Measurements from ENCODE around the gene TTLL11. TPM values are rescaled to one million over a fixed set of nuclear protein-coding genes. Genes with fewer than 3 reads are reported as not detected.

Gene TTLL11
- total RNA-seq, 1 experiment from 2014 or later, result 1.5 TPM

DNA sequence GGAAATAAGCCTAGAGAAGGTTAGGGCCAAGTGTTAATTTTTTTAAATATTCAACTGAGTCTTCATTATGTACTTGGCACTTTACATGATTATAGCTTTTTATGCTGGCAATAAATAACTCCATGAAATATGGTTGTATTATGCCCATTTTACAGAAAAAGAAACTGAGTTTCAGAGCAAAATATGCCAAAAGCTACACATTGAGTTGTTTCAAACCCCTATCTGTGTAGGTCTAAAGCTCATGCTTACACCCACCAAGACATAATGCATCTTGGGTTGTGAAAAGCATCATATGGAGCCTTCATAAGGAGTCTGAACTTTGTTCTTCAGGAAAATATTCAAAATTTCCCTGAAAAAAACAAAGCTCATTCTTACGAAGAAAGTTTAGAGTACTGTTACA lies 14.6 kb downstream of the TTLL11 start:
- H3K4ac ChIP-seq (ENCODE audit: low read depth, low read length), result no peak overlapping the region
- H4K20me1 ChIP-seq (ENCODE audit: control insufficient read depth, insufficient read depth, insufficient read length), result no peaks in the 10 kb centered on the region
- H3K4me2 ChIP-seq (ENCODE audit: insufficient read depth, insufficient read length, low read length), result no peak overlapping the region
- H3K9me3 ChIP-seq (ENCODE audit: control insufficient read depth, low read depth, low read length), result no peaks in the 10 kb centered on the region
- no peak overlapping the region for H2BK12ac ChIP-seq (ENCODE audit: insufficient read length, low read depth, low read length)
- no peaks in the 10 kb centered on the region for H3K79me2 ChIP-seq (ENCODE audit: insufficient read depth, low read length)
- H2BK20ac ChIP-seq (ENCODE audit: low read depth, low read length, poor library complexity, severe bottlenecking), result no peak overlapping the region
- no peak overlapping the region for H2AFZ ChIP-seq (ENCODE audit: low read length)
- H3K56ac ChIP-seq (ENCODE audit: insufficient read length, low read depth, low read length), result no peak overlapping the region
- no peak overlapping the region for H3K18ac ChIP-seq (ENCODE audit: insufficient read length, low read depth, low read length)
- no peaks in the 10 kb centered on the region for H3K23me2 ChIP-seq (ENCODE audit: insufficient read length, low read depth, low read length, poor library complexity, severe bottlenecking)
- H3K27me3 ChIP-seq (ENCODE audit: insufficient read depth, low read length), result no peaks in the 10 kb centered on the region
- Mint-ChIP-seq H3K9me3 (peaks cover 5 to 14% of the 10 kb centered on the region in 2 experiments), H3K36me3 (ENCODE audit: insufficient read depth in 1 of 3, low read depth in 3 of 3) (no peaks in the 10 kb centered on the region), H3K27me3 (ENCODE audit: low read depth) (peaks cover 4% of the 10 kb centered on the region), H3K27ac (no peak overlapping the region), H3K4me1 (no peaks in the 10 kb centered on the region), H3K4me3 (no peak overlapping the region)
- no peak overlapping the region for H3K9ac ChIP-seq (ENCODE audit: extremely low read depth, insufficient read length, low read length)
- no peak overlapping the region for H2AK5ac ChIP-seq (ENCODE audit: insufficient read length, low read length)
- no peaks in the 10 kb centered on the region for H3K4me1 ChIP-seq (ENCODE audit: insufficient read depth, low read length)
- H3K79me1 ChIP-seq (ENCODE audit: insufficient read depth, low read depth, low read length, poor library complexity, severe bottlenecking), result no peaks in the 10 kb centered on the region
- H4K8ac ChIP-seq (replicated peaks; ENCODE audit: insufficient read length, low read depth, low read length), result no peak overlapping the region
- no peak overlapping the region for H3K14ac ChIP-seq (ENCODE audit: insufficient read depth, low read length)
- H3T11ph ChIP-seq (ENCODE audit: low read length), result no peak overlapping the region
- H4K91ac ChIP-seq (ENCODE audit: insufficient read length, low read depth, low read length), result no peak overlapping the region
- H3K23ac ChIP-seq (ENCODE audit: insufficient read length, low read depth, low read length), result no peak overlapping the region
- no peak overlapping the region for H2BK15ac ChIP-seq (ENCODE audit: low read depth, low read length)
- H2BK120ac ChIP-seq (ENCODE audit: low read depth, low read length, poor library complexity, severe bottlenecking), result no peak overlapping the region
- no peak overlapping the region for H3K27ac ChIP-seq (ENCODE audit: insufficient read length, low read depth, low read length)
- H2BK5ac ChIP-seq (ENCODE audit: insufficient read length, low read length), result no peak overlapping the region
- DNase-seq, result no peak
- H4K5ac ChIP-seq (ENCODE audit: insufficient read length, low read depth, low read length), result no peak overlapping the region
- TF ChIP-seq, protein P1, sequence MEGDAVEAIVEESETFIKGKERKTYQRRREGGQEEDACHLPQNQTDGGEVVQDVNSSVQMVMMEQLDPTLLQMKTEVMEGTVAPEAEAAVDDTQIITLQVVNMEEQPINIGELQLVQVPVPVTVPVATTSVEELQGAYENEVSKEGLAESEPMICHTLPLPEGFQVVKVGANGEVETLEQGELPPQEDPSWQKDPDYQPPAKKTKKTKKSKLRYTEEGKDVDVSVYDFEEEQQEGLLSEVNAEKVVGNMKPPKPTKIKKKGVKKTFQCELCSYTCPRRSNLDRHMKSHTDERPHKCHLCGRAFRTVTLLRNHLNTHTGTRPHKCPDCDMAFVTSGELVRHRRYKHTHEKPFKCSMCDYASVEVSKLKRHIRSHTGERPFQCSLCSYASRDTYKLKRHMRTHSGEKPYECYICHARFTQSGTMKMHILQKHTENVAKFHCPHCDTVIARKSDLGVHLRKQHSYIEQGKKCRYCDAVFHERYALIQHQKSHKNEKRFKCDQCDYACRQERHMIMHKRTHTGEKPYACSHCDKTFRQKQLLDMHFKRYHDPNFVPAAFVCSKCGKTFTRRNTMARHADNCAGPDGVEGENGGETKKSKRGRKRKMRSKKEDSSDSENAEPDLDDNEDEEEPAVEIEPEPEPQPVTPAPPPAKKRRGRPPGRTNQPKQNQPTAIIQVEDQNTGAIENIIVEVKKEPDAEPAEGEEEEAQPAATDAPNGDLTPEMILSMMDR (conservative IDR thresholded peaks at IDR 0.05), result no peak
- WGBS (ENCODE audit: extremely low coverage, insufficient read length, low lambda C conversion rate), result no CpG with 5 or more reads among the region's 1 CpG

Data from H9 (cell line).